ENCODE measurements around the gene UBXN6.

UBXN6 gene

GRCh38 chr19:4414144-4414799 lies 43.3 kb downstream of the UBXN6 start:
- DNase-seq = no peak
- H3K9ac ChIP-seq (ENCODE audit: low read depth, low read length) = no peak overlapping the region
- no peaks in the 10 kb centered on the region for H3K27me3 ChIP-seq (ENCODE audit: insufficient read depth, low read length, poor library complexity)
- peaks cover 98% of the 10 kb centered on the region for H3K79me2 ChIP-seq (ENCODE audit: insufficient read depth, low read length)
- H3K4me3 ChIP-seq (ENCODE audit: low read depth in 1 of 2, low read length in 2 of 2) = no peak overlapping the region
- H2AFZ ChIP-seq (ENCODE audit: low read depth, low read length) = no peak overlapping the region
- H3K27ac ChIP-seq (ENCODE audit: low read length) = no peak overlapping the region
- H4K20me1 ChIP-seq (ENCODE audit: insufficient read depth, low read length) = peaks cover 86% of the 10 kb centered on the region
- ATAC-seq (ENCODE audit: insufficient read depth, low read depth) = no peak
- H3K4me2 ChIP-seq (ENCODE audit: insufficient read depth, low read length) = no peak overlapping the region
- H3K9me3 ChIP-seq (ENCODE audit: insufficient read depth, low read length, severe bottlenecking) = no peaks in the 10 kb centered on the region
- no peak for TF ChIP-seq CTCF (IDR thresholded peaks at IDR 0.05; ENCODE audit: borderline replicate concordance, extremely low read depth, low read length, poor library complexity, severe bottlenecking)
- TF ChIP-seq EZH2 (IDR thresholded peaks at IDR 0.05; ENCODE audit: borderline replicate concordance, low read depth, low read length, severe bottlenecking) = no peak
- H3K36me3 ChIP-seq (ENCODE audit: insufficient read depth, low read length) = peaks cover 96% of the 10 kb centered on the region
- H3K4me1 ChIP-seq (ENCODE audit: insufficient read depth, low read length) = no peaks in the 10 kb centered on the region

- Histone ChIP-seq H3K79me2 (ENCODE audit: insufficient read depth, low read length) (peaks cover 98% of the 10 kb centered on the region), H3K9me3 (ENCODE audit: insufficient read depth, low read length, severe bottlenecking) (no peaks in the 10 kb centered on the region), H3K9ac (ENCODE audit: low read depth, low read length) (no peak overlapping the region), H3K27ac (ENCODE audit: low read length) (no peak overlapping the region), H2AFZ (ENCODE audit: low read depth, low read length) (no peak overlapping the region), H3K4me1 (ENCODE audit: insufficient read depth, low read length) (no peaks in the 10 kb centered on the region), H3K36me3 (ENCODE audit: insufficient read depth, low read length) (peaks cover 97% of the 10 kb centered on the region), H4K20me1 (ENCODE audit: insufficient read depth, low read length) (peaks cover 88% of the 10 kb centered on the region), H3K27me3 (ENCODE audit: insufficient read depth, low read length, poor library complexity) (no peaks in the 10 kb centered on the region), H3K4me2 (ENCODE audit: insufficient read depth, low read length) (no peak overlapping the region), H3K4me3 (ENCODE audit: low read depth in 1 of 2, low read length in 2 of 2) (no peak overlapping the region)
- no peak for TF ChIP-seq CTCF (IDR thresholded peaks at IDR 0.05; ENCODE audit: borderline replicate concordance, extremely low read depth, low read length, poor library complexity, severe bottlenecking)
- no peak for TF ChIP-seq EZH2 (IDR thresholded peaks at IDR 0.05; ENCODE audit: borderline replicate concordance, low read depth, low read length, severe bottlenecking)
- DNase-seq (no peak), ATAC-seq (ENCODE audit: insufficient read depth, low read depth) (no peak)
Measured at GRCh38 chr19:4413588-4413987, 44.0 kb downstream of the UBXN6 start.

GRCh38 chr19:4409123-4409933 lies 48.3 kb downstream of the UBXN6 start:
- H3K9ac ChIP-seq (ENCODE audit: low read depth, low read length) = no peak overlapping the region
- H3K4me3 ChIP-seq (ENCODE audit: low read depth in 1 of 2, low read length in 2 of 2) = no peak overlapping the region
- H3K27ac ChIP-seq (ENCODE audit: low read length) = no peak overlapping the region; the same call in 1 of the 2 replicates
- H3K4me1 ChIP-seq (ENCODE audit: insufficient read depth, low read length) = peaks cover 21% of the 10 kb centered on the region
- peaks cover 99% of the 10 kb centered on the region for H3K79me2 ChIP-seq (ENCODE audit: insufficient read depth, low read length)
- H3K4me2 ChIP-seq (ENCODE audit: insufficient read depth, low read length) = no peak overlapping the region
- H3K27me3 ChIP-seq (ENCODE audit: insufficient read depth, low read length, poor library complexity) = no peaks in the 10 kb centered on the region
- peaks cover 84% of the 10 kb centered on the region for H4K20me1 ChIP-seq (ENCODE audit: insufficient read depth, low read length)
- H3K36me3 ChIP-seq (ENCODE audit: insufficient read depth, low read length) = peaks cover 84% of the 10 kb centered on the region
- H2AFZ ChIP-seq (ENCODE audit: low read depth, low read length) = no peak overlapping the region
- ATAC-seq (ENCODE audit: insufficient read depth, low read depth) (no peak), DNase-seq (no peak)
- TF ChIP-seq CTCF (IDR thresholded peaks at IDR 0.05; ENCODE audit: borderline replicate concordance, extremely low read depth, low read length, poor library complexity, severe bottlenecking) (no peak), EZH2 (IDR thresholded peaks at IDR 0.05; ENCODE audit: borderline replicate concordance, low read depth, low read length, severe bottlenecking) (no peak)
- no peaks in the 10 kb centered on the region for H3K9me3 ChIP-seq (ENCODE audit: insufficient read depth, low read length, severe bottlenecking)

Measured in DND-41 (cell line).